H9 (cell line): ENCODE measurements around the gene FOXD4L4. TPM values are rescaled to one million over a fixed set of nuclear protein-coding genes. Genes with fewer than 3 reads are reported as not detected.
"Not testable (repeated sequence)": the region's sequence is repeated elsewhere in the genome, so short reads cannot be mapped to it uniquely, and the experiment has no call there.

Source experiments
- DNase-seq: peaks from one replicate; pipeline ENCODE4 v3.0.0-alpha.2; 2017
- H2AFZ ChIP-seq: one replicate; pipeline ENCODE4 v1.6.1; 2013; ENCODE audit warnings: mild to moderate bottlenecking, low read length, control low read depth, moderate library complexity
- H2AK5ac ChIP-seq: 2 replicates; pipeline ENCODE4 v1.6.1; 2013; ENCODE audit warnings: low read length, control low read depth, mixed read lengths; ENCODE audit not compliant: insufficient read length
- H2BK120ac ChIP-seq: one replicate; pipeline ENCODE4 v1.6.1; 2013; ENCODE audit warnings: low read depth, mild to moderate bottlenecking, low read length, control low read depth, inconsistent platforms; ENCODE audit not compliant: poor library complexity, severe bottlenecking
- H2BK12ac ChIP-seq: 2 replicates; pipeline ENCODE4 v1.6.1; 2013; ENCODE audit warnings: low read length, control low read depth, mixed read lengths, low read depth; ENCODE audit not compliant: insufficient read length
- H2BK15ac ChIP-seq: 2 replicates; pipeline ENCODE4 v1.6.1; 2013; ENCODE audit warnings: low read depth, low read length, control low read depth
- H2BK20ac ChIP-seq: one replicate; pipeline ENCODE4 v1.6.1; 2013; ENCODE audit warnings: low read depth, mild to moderate bottlenecking, low read length, control low read depth, inconsistent platforms; ENCODE audit not compliant: poor library complexity, severe bottlenecking
- H2BK5ac ChIP-seq: 2 replicates; pipeline ENCODE4 v1.6.1; 2013; ENCODE audit warnings: low read length, control low read depth, mixed read lengths; ENCODE audit not compliant: insufficient read length
- H3K14ac ChIP-seq: 2 replicates; pipeline ENCODE4 v1.6.1; 2013; ENCODE audit warnings: low read length, control low read depth; ENCODE audit not compliant: insufficient read depth
- H3K18ac ChIP-seq: 2 replicates; pipeline ENCODE4 v1.6.1; 2013; ENCODE audit warnings: low read depth, mild to moderate bottlenecking, mixed read lengths, low read length, control low read depth; ENCODE audit not compliant: insufficient read length
- H3K23ac ChIP-seq: 2 replicates; pipeline ENCODE4 v1.6.1; 2013; ENCODE audit warnings: low read length, control low read depth, mixed read lengths, low read depth; ENCODE audit not compliant: insufficient read length
- H3K23me2 ChIP-seq: 2 replicates; pipeline ENCODE4 v1.6.1; 2013; ENCODE audit warnings: low read depth, mild to moderate bottlenecking, mixed read lengths, low read length, control low read depth; ENCODE audit not compliant: insufficient read length, poor library complexity, severe bottlenecking
- H3K27ac ChIP-seq: 2 replicates; pipeline ENCODE4 v1.5.1; 2013; ENCODE audit warnings: low read length, control low read depth, mixed read lengths, low read depth; ENCODE audit not compliant: insufficient read length
- H3K27me3 ChIP-seq: 2 replicates; pipeline ENCODE4 v1.6.1; 2013; ENCODE audit warnings: low read length, control low read depth, inconsistent platforms; ENCODE audit not compliant: insufficient read depth
- H3K4ac ChIP-seq: 2 replicates; pipeline ENCODE4 v1.6.1; 2013; ENCODE audit warnings: low read depth, mild to moderate bottlenecking, control low read depth, inconsistent platforms, low read length, moderate library complexity
- H3K4me1 ChIP-seq: 2 replicates; pipeline ENCODE4 v1.6.1; 2013; ENCODE audit warnings: low read length, control low read depth, inconsistent platforms; ENCODE audit not compliant: insufficient read depth
- H3K4me2 ChIP-seq: 2 replicates; pipeline ENCODE4 v1.6.1; 2013; ENCODE audit warnings: low read length, control low read depth, mixed read lengths; ENCODE audit not compliant: insufficient read length, insufficient read depth
- H3K56ac ChIP-seq: 2 replicates; pipeline ENCODE4 v1.6.1; 2013; ENCODE audit warnings: low read depth, mild to moderate bottlenecking, mixed read lengths, low read length, control low read depth; ENCODE audit not compliant: insufficient read length
- H3K79me1 ChIP-seq: 2 replicates; pipeline ENCODE4 v1.6.1; 2013; ENCODE audit warnings: low read depth, mild to moderate bottlenecking, moderate library complexity, low read length, control low read depth, inconsistent platforms; ENCODE audit not compliant: insufficient read depth, poor library complexity, severe bottlenecking
- H3K79me2 ChIP-seq: 2 replicates; pipeline ENCODE4 v1.6.1; 2013; ENCODE audit warnings: low read length, control low read depth, inconsistent platforms; ENCODE audit not compliant: insufficient read depth
- H3K9ac ChIP-seq: 2 replicates; pipeline ENCODE4 v1.6.1; 2013; ENCODE audit warnings: low read length, control low read depth, mixed read lengths; ENCODE audit not compliant: insufficient read length; ENCODE audit errors: extremely low read depth
- H3K9me3 ChIP-seq: one replicate; pipeline ENCODE4 v1.6.1; 2013; ENCODE audit warnings: low read depth, low read length, inconsistent platforms; ENCODE audit not compliant: control insufficient read depth
- H3T11ph ChIP-seq: one replicate; pipeline ENCODE4 v1.6.1; 2013; ENCODE audit warnings: mild to moderate bottlenecking, low read length, control low read depth, inconsistent platforms
- H4K20me1 ChIP-seq: one replicate; pipeline ENCODE4 v1.6.1; 2013; ENCODE audit not compliant: control insufficient read depth, insufficient read length, insufficient read depth
- H4K5ac ChIP-seq: 2 replicates; pipeline ENCODE4 v1.6.1; 2013; ENCODE audit warnings: low read depth, mild to moderate bottlenecking, mixed read lengths, low read length, control low read depth; ENCODE audit not compliant: insufficient read length
- H4K8ac ChIP-seq: replicated peaks from 2 replicates; pipeline ENCODE4 v1.6.1; 2013; ENCODE audit warnings: low read length, control low read depth, mixed read lengths, low read depth; ENCODE audit not compliant: insufficient read length
- H4K91ac ChIP-seq: 2 replicates; pipeline ENCODE4 v1.6.1; 2013; ENCODE audit warnings: low read depth, mild to moderate bottlenecking, moderate library complexity, mixed read lengths, low read length, control low read depth; ENCODE audit not compliant: insufficient read length
- H3K27ac Mint-ChIP-seq, 3 experiments: 2 replicates in 2 of 3; 3 replicates in 1 of 3; pipeline ENCODE4 v1.8.0; 2020 to 2021; ENCODE audit warnings: mixed read lengths in 3 of 3, mild to moderate bottlenecking in 1 of 3, moderate library complexity in 1 of 3
- H3K27me3 Mint-ChIP-seq: 2 replicates; pipeline ENCODE4 v1.8.0; 2021; ENCODE audit warnings: low read depth, mild to moderate bottlenecking, moderate library complexity, mixed read lengths
- H3K36me3 Mint-ChIP-seq, 3 experiments: 2 replicates in 2 of 3; 3 replicates in 1 of 3; pipeline ENCODE4 v1.8.0; 2020 to 2021; ENCODE audit warnings: low read depth in 3 of 3, mixed read lengths in 3 of 3; ENCODE audit not compliant: insufficient read depth in 1 of 3
- H3K4me1 Mint-ChIP-seq, 2 experiments: 2 replicates each; pipeline ENCODE4 v1.8.0; 2020; ENCODE audit warnings: mixed read lengths in 2 of 2
- H3K4me3 Mint-ChIP-seq, 2 experiments: 2 replicates in 1 of 2; 3 replicates in 1 of 2; pipeline ENCODE4 v1.8.0; 2020 to 2021; ENCODE audit warnings: mild to moderate bottlenecking in 2 of 2, mixed read lengths in 2 of 2, moderate library complexity in 1 of 2
- H3K9me3 Mint-ChIP-seq, 2 experiments: 2 replicates in 1 of 2; 3 replicates in 1 of 2; pipeline ENCODE4 v1.8.0; 2020; ENCODE audit warnings: mild to moderate bottlenecking in 2 of 2, mixed read lengths in 2 of 2, moderate library complexity in 1 of 2
- WGBS: extraction: QIAGEN DNeasy Blood & Tissue Kit; methylation state at CpG from one replicate; pipeline ENCODE4 v1.1.7; 2013; ENCODE audit warnings: missing lambda C conversion rate, low lambda C conversion rate, mixed read lengths; ENCODE audit not compliant: insufficient read length; ENCODE audit errors: extremely low coverage; 5-methylcytosine and 5-hydroxymethylcytosine counted together
- total RNA-seq: library from RNA; stranded (reverse); gene quantifications from 2 replicates; pipeline ENCODE4 v1.2.1, GENCODE V29; 2021

FOXD4L4 gene
- total RNA-seq, 1 experiment from 2014 or later, result 0.26 TPM

- H3K9ac ChIP-seq, H3K23me2 ChIP-seq, H3K4ac ChIP-seq, H3K56ac ChIP-seq, H3K27me3 ChIP-seq, H3K36me3 Mint-ChIP-seq, H3K9me3 Mint-ChIP-seq, H2BK12ac ChIP-seq, DNase-seq, H3T11ph ChIP-seq, H2BK20ac ChIP-seq, H3K4me3 Mint-ChIP-seq, H3K27ac Mint-ChIP-seq, H3K23ac ChIP-seq, H3K27me3 Mint-ChIP-seq, H2BK120ac ChIP-seq, H3K9me3 ChIP-seq, H3K27ac ChIP-seq, H4K91ac ChIP-seq, H2AFZ ChIP-seq, H3K79me1 ChIP-seq, H3K4me1 ChIP-seq, H4K20me1 ChIP-seq, H2BK15ac ChIP-seq, H3K14ac ChIP-seq, H3K4me1 Mint-ChIP-seq, H2AK5ac ChIP-seq, H4K8ac ChIP-seq, H2BK5ac ChIP-seq, H4K5ac ChIP-seq, H3K4me2 ChIP-seq, H3K79me2 ChIP-seq, H3K18ac ChIP-seq: not testable (repeated sequence)
- no CpG with 5 or more reads among the region's 5 CpGs for WGBS
These were observed 22.5 kb upstream of the FOXD4L4 start for GRCh38 chr9:65714445-65714844.

GRCh38 chr9:65738133-65738532, 1.2 kb downstream of the FOXD4L4 start:
- H3K4me1 ChIP-seq, H3K27ac Mint-ChIP-seq, H3K27ac ChIP-seq, H3K4me1 Mint-ChIP-seq, H3K9me3 Mint-ChIP-seq, H3K56ac ChIP-seq, H3K14ac ChIP-seq, H2BK15ac ChIP-seq, H3K23ac ChIP-seq, H2BK120ac ChIP-seq, H4K5ac ChIP-seq, H3K9me3 ChIP-seq, H3T11ph ChIP-seq, H3K27me3 ChIP-seq, H4K20me1 ChIP-seq, DNase-seq, H3K9ac ChIP-seq, H2BK12ac ChIP-seq, H2BK20ac ChIP-seq, H2AFZ ChIP-seq, H2BK5ac ChIP-seq, H3K36me3 Mint-ChIP-seq, H3K18ac ChIP-seq, H3K4ac ChIP-seq, H3K4me3 Mint-ChIP-seq, H4K91ac ChIP-seq, H3K79me2 ChIP-seq, H3K4me2 ChIP-seq, H3K79me1 ChIP-seq, H4K8ac ChIP-seq, H2AK5ac ChIP-seq, H3K23me2 ChIP-seq: not testable (repeated sequence)
- WGBS, result no CpG with 5 or more reads among the region's 27 CpGs
- peaks cover 31% of the 10 kb centered on the region for H3K27me3 Mint-ChIP-seq

Other genes with a start within 250 kb of the FOXD4L4 start
- gene ZNG1E, start 61.2 kb upstream of the FOXD4L4 start, total RNA-seq, result 29.2 and 34.1 TPM in 2 replicates